Heart right ventricle (tissue), 16 donors: ENCODE data around the gene CDK5RAP2. TPM values are rescaled to one million over a fixed set of nuclear protein-coding genes. Genes with fewer than 3 reads are reported as not detected.

Experiments used
- ATAC-seq, 8 donors: fragments of 200-7000 bp; cut with Tn5 transposase; one replicate each; pipeline ENCODE4 v1.9.1; 2020; ENCODE audit warnings: mild to moderate bottlenecking in 8 of 8, moderate library complexity in 8 of 8, moderate number of reproducible peaks in 1 of 8
- DNase-seq, 2 donors: peaks; one replicate each; pipeline ENCODE4 v3.0.0-alpha.2; 2020
- H3K27ac ChIP-seq, 10 donors: fragments of 200-600 bp; sonication (generic) in 2 of 10; one replicate each; pipeline versions ENCODE4 v1.5.0 to v1.8.0; 2020 to 2022; ENCODE audit warnings: mild to moderate bottlenecking in 3 of 10
- H3K27me3 ChIP-seq, 7 donors: fragments of 200-600 bp; one replicate each; pipeline ENCODE4 v1.8.0; 2021 to 2022; ENCODE audit warnings: mild to moderate bottlenecking in 2 of 7
- H3K36me3 ChIP-seq, 9 donors: fragments of 200-600 bp; sonication (generic) in 1 of 9; one replicate each; pipeline versions ENCODE4 v1.5.0 to v1.8.0; 2020 to 2022; ENCODE audit warnings: mild to moderate bottlenecking in 2 of 9
- H3K4me1 ChIP-seq, 9 donors: fragments of 200-600 bp; sonication (generic) in 1 of 9; one replicate each; pipeline versions ENCODE4 v1.5.0 to v1.8.0; 2020 to 2022; ENCODE audit warnings: mild to moderate bottlenecking in 4 of 9
- H3K4me3 ChIP-seq, 10 donors: fragments of 200-600 bp; sonication (generic) in 2 of 10; one replicate each; pipeline versions ENCODE4 v1.5.0 to v1.8.0; 2020 to 2022; ENCODE audit warnings: mild to moderate bottlenecking in 7 of 10, moderate library complexity in 2 of 10
- H3K9me3 ChIP-seq, 11 donors: fragments of 200-600 bp in 10 of 11; sonication (generic) in 2 of 11; one replicate each; pipeline versions ENCODE4 v1.5.0 to v1.8.0; 2013 to 2022; ENCODE audit warnings: mild to moderate bottlenecking in 2 of 11, control low read depth in 1 of 11, moderate library complexity in 1 of 11
- WGBS, 2 donors: extraction: QIAGEN DNeasy Blood & Tissue Kit; methylation state at CpG; one replicate each; pipeline ENCODE4 v1.1.7; 2013; ENCODE audit warnings: inconsistent platforms in 1 of 2; 5-methylcytosine and 5-hydroxymethylcytosine counted together
- intact Hi-C, 10 donors: fragments of 100-400 bp; cut with DNase I; formaldehyde crosslinking; loops; one replicate each; pipeline versions ENCODE4 v1.11.1 to v1.14.2; 2022
- polyA plus RNA-seq, 2 donors: library from polyadenylated mRNA; stranded (reverse); fragments of 200-250 nt; gene quantifications; one replicate each; pipeline ENCODE4 v1.2.3, GENCODE V29; 2013
- total RNA-seq, 10 donors: library from RNA; stranded (reverse); fragmentation: NEBNext Ultra II Directional in 3 of 10; extraction: Animal tissue kit (Norgen Biotek cat#: 25700) in 3 of 10; gene quantifications; one replicate each; pipeline versions ENCODE4 v1.2.1 to v1.2.4, GENCODE V29; 2021 to 2023
- TF ChIP-seq, protein P1 (sequence below), 9 donors: fragments of 200-600 bp; sonication (generic) in 2 of 9; IDR thresholded peaks; one replicate each; pipeline versions ENCODE4 v1.5.0 to v1.8.0; 2021 to 2022; ENCODE audit warnings: antibody characterized with exemption in 9 of 9, mild to moderate bottlenecking in 5 of 9, moderate library complexity in 1 of 9
- donor health status: Arrhythmogenic right ventricular cardiomyopathy.
- donor health status: ischemic (EF 13 %, LVEDD 7.1; RV severe dilation, severe dysfunction).
- donor health status: healthy with polysubstance abuse.
- donor health status: DM: no; HTN: yes; CAD: no.
- donor health status: DM: no; HTN: no; CAD: no.
- donor health status: ischemic (EF 25% LVEDD 6.9; RV normal size, moderate dysfunction).
- donor health status: ischemic (EF 25% LVEDD 5.7; RV mildly dilated, moderate dysfunction).
- donor health status: healthy.
- donor health status: DM: yes; HTN: yes; CAD: no.
- donor health status: Ischemic cardiomyopathy.
- donor health status: ischemic (EF 35%, LVEDD 5.7; RV mildly dilated, moderate dysfunction).
- donor health status: nonischemic (EF 11% LVEDD 7.7; RV severe dilation, severe dysfunction).
- donor health status: DM: yes; HTN: yes; CAD: no.
- donor health status: PGD.
- donor health status: ischemic (EF 29% LVEDD 5.4; RV normal size, mild dysfunction).
- donor health status: nonischemic (EF 23%, LVEDD 6.1; RV moderate dilation, normal function).

Gene CDK5RAP2
- total and polyA plus RNA-seq, 12 donors: 21.6 to 80.1 (median 53.4) TPM

DNA sequence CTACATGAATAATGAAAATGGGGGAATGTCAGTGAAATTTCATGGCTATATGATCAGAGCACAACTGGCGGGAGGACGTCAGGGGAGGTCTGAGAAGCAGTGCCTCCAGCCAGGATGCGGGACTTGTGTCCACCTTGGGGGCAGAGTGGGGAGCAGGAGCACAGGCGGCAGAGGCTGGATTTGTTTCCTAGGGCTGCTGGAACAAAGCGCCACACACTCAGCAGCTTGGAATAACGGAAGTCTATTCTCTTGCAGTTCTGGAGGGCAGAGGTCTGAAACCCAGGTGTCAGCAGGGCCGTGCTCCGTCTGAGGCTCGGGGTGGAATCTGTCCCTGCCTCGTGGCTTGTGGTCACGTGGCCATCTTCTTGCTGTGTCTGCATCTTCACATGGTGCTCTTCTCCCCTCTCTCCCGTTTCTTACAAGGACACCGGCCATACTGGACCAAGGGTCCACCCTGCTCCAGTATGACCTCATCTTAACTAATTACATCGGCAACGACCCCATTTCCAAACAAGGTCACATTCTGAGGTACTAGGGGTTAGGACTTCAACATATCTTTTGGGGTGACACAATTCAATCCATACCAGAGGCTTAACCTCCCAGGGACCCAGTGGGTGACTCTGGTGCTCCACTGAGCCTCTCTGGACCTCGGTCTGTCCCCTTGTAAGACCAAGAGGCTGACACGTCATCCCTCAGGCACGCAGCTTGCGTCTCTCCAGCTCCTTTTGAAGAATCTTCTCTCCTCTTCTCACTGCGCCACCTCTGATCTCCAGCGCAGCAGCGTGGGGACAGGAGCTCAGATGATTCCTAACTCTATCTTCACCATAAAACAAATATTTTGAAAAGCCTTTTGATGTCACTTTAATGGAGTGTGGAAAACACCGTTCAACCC lies 202.5 kb downstream of the CDK5RAP2 start:
- H3K36me3 ChIP-seq: no peaks in the 10 kb centered on the region
- TF ChIP-seq, protein P1, sequence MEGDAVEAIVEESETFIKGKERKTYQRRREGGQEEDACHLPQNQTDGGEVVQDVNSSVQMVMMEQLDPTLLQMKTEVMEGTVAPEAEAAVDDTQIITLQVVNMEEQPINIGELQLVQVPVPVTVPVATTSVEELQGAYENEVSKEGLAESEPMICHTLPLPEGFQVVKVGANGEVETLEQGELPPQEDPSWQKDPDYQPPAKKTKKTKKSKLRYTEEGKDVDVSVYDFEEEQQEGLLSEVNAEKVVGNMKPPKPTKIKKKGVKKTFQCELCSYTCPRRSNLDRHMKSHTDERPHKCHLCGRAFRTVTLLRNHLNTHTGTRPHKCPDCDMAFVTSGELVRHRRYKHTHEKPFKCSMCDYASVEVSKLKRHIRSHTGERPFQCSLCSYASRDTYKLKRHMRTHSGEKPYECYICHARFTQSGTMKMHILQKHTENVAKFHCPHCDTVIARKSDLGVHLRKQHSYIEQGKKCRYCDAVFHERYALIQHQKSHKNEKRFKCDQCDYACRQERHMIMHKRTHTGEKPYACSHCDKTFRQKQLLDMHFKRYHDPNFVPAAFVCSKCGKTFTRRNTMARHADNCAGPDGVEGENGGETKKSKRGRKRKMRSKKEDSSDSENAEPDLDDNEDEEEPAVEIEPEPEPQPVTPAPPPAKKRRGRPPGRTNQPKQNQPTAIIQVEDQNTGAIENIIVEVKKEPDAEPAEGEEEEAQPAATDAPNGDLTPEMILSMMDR (IDR thresholded peaks at IDR 0.05): no peak
- intact Hi-C loops: no loop called here
- DNase-seq (no peak), ATAC-seq (no peak)
- H3K27me3 ChIP-seq: no peaks in the 10 kb centered on the region
- H3K9me3 ChIP-seq: peaks cover 0 to 27% (median 6%) of the 10 kb centered on the region in 11 donors
- no peak overlapping the region for H3K4me3 ChIP-seq
- no peak overlapping the region for H3K27ac ChIP-seq
- 93 to 94% methylated on average over 23 of the region's 23 CpGs for WGBS, 2 donors
- H3K4me1 ChIP-seq: no peaks in the 10 kb centered on the region

GRCh38 chr9:120376101-120376500 lies 203.9 kb downstream of the CDK5RAP2 start:
- H3K27me3 ChIP-seq: no peaks in the 10 kb centered on the region
- no peak for DNase-seq
- intact Hi-C loops: no loop called here
- H3K4me3 ChIP-seq: no peak overlapping the region
- H3K4me1 ChIP-seq: no peaks in the 10 kb centered on the region
- TF ChIP-seq, protein P1 (IDR thresholded peaks at IDR 0.05): no peak
- peaks cover 0 to 27% (median 6%) of the 10 kb centered on the region in 11 donors for H3K9me3 ChIP-seq
- ATAC-seq: no peak
- H3K27ac ChIP-seq: no peak overlapping the region
- 89 to 93% methylated on average over 7 of the region's 7 CpGs for WGBS, 2 donors
- no peaks in the 10 kb centered on the region for H3K36me3 ChIP-seq

GRCh38 chr9:120375316-120375715 lies 204.7 kb downstream of the CDK5RAP2 start:
- Histone ChIP-seq H3K27me3 (no peaks in the 10 kb centered on the region), H3K9me3 (peaks cover 0 to 27% (median 6%) of the 10 kb centered on the region in 11 donors), H3K27ac (no peak overlapping the region), H3K36me3 (no peaks in the 10 kb centered on the region), H3K4me3 (no peak overlapping the region), H3K4me1 (no peaks in the 10 kb centered on the region)
- WGBS, 2 donors: 94% methylated on average over 4 of the region's 4 CpGs
- no peak for ATAC-seq
- no peak for DNase-seq
- TF ChIP-seq, protein P1 (IDR thresholded peaks at IDR 0.05): no peak
- intact Hi-C loops: no loop called here

DNA sequence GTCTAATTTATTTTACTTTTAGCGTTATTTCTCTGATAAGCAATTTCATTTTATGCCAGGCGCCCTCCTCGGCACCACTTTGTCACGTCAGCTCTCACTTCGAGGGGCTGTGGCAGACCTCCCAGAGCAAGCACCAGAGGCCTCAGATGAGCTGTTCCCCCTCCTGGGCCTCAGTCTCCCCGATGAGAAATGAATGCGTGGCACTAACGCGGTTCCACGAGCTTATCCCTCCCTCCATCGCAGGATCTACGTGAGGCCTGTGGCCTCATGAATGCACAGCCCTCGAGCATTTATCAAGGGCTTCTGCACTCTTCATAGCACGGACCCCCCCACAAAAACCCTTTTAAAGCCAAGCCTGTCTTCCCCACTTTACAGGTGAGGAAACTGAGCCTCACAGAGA lies 205.2 kb downstream of the CDK5RAP2 start:
- intact Hi-C loops: no loop called here
- ATAC-seq: no peak
- H3K27ac ChIP-seq: no peak overlapping the region
- 93% methylated on average over 14 of the region's 14 CpGs for WGBS, 2 donors
- no peaks in the 10 kb centered on the region for H3K27me3 ChIP-seq
- H3K36me3 ChIP-seq: no peaks in the 10 kb centered on the region
- H3K9me3 ChIP-seq: peaks cover 0 to 23% (median 6%) of the 10 kb centered on the region in 11 donors
- H3K4me3 ChIP-seq: no peak overlapping the region
- TF ChIP-seq, protein P1 (IDR thresholded peaks at IDR 0.05): no peak
- H3K4me1 ChIP-seq: no peaks in the 10 kb centered on the region
- no peak for DNase-seq
